Fibroblast of lung (primary cell): ENCODE data around the gene CTDSP1. TPM values are rescaled to one million over a fixed set of nuclear protein-coding genes. Genes with fewer than 3 reads are reported as not detected.

Experiments
- DNase-seq, 2 donors: peaks; one replicate each; pipeline versions ENCODE4 v3.0.0 to v3.0.0-alpha.2; 2010; ENCODE audit warnings: low read depth in 2 of 2
- H2AFZ ChIP-seq: 2 replicates; pipeline ENCODE4 v1.5.1; 2012; ENCODE audit warnings: low read length, control low read depth, inconsistent platforms
- H3K27ac ChIP-seq: 2 replicates; pipeline ENCODE4 v1.5.1; 2011; ENCODE audit warnings: low read length, control low read depth; ENCODE audit not compliant: insufficient read depth
- H3K27me3 ChIP-seq: 2 replicates; pipeline ENCODE4 v1.5.1; 2011; ENCODE audit warnings: mild to moderate bottlenecking, low read length; ENCODE audit not compliant: control insufficient read depth, insufficient read depth
- H3K36me3 ChIP-seq: 2 replicates; pipeline ENCODE4 v1.5.1; 2011; ENCODE audit warnings: low read length; ENCODE audit not compliant: control insufficient read depth, insufficient read depth
- H3K4me1 ChIP-seq: 2 replicates; pipeline ENCODE4 v1.5.1; 2011; ENCODE audit warnings: low read length; ENCODE audit not compliant: control insufficient read depth, insufficient read depth; ENCODE audit errors: extremely low read depth
- H3K4me2 ChIP-seq: 2 replicates; pipeline ENCODE4 v1.5.1; 2011; ENCODE audit warnings: low read length, control low read depth; ENCODE audit not compliant: insufficient read depth; ENCODE audit errors: extremely low read depth
- H3K4me3 ChIP-seq, 4 experiments: fragments of 200-600 bp in 1 of 4; sonication (generic) in 1 of 4; replicated peaks in 1 of 4; 2 replicates each; pipeline ENCODE4 v1.5.1; 2011 to 2016; ENCODE audit warnings: low read length in 4 of 4, low read depth in 3 of 4, mild to moderate bottlenecking in 3 of 4, control low read depth in 2 of 4, inconsistent platforms in 1 of 4, mixed read lengths in 1 of 4; ENCODE audit not compliant: insufficient read depth in 1 of 4; ENCODE audit errors: control extremely low read depth in 1 of 4
- H3K79me2 ChIP-seq: 2 replicates; pipeline ENCODE4 v1.5.1; 2012; ENCODE audit warnings: mild to moderate bottlenecking, low read length, inconsistent platforms; ENCODE audit not compliant: control insufficient read depth, insufficient read depth
- H3K9ac ChIP-seq: 2 replicates; pipeline ENCODE4 v1.5.1; 2011; ENCODE audit warnings: mild to moderate bottlenecking, low read length, control low read depth; ENCODE audit not compliant: insufficient read depth
- H3K9me3 ChIP-seq: 2 replicates; pipeline ENCODE4 v1.5.1; 2012; ENCODE audit warnings: low read depth, low read length; ENCODE audit not compliant: control insufficient read depth, insufficient read depth
- H4K20me1 ChIP-seq: 2 replicates; pipeline ENCODE4 v1.5.1; 2011; ENCODE audit warnings: low read length; ENCODE audit not compliant: control insufficient read depth, insufficient read depth; ENCODE audit errors: extremely low read depth
- CTCF ChIP-seq, 2 donors: IDR thresholded peaks in 1 of 2; conservative IDR thresholded peaks in 1 of 2; 1 replicate in 1 of 2; 2 replicates in 1 of 2; pipeline ENCODE4 v1.5.1; 2011 to 2012; ENCODE audit warnings: low read length in 2 of 2, control low read depth in 1 of 2, inconsistent platforms in 1 of 2, low read depth in 1 of 2, mild to moderate bottlenecking in 1 of 2
- EZH2 ChIP-seq: IDR thresholded peaks from 2 replicates; pipeline ENCODE4 v1.5.1; 2012; ENCODE audit warnings: low read length, control low read depth, mild to moderate bottlenecking; ENCODE audit errors: missing control alignments
- polyA plus RNA-seq, 2 donors: library from polyadenylated mRNA; depleted of rRNA in 1 of 2; stranded (reverse) in 1 of 2; unstranded in 1 of 2; fragments of >200 nt; gene quantifications; 2 replicates each; pipeline ENCODE4 v1.2.1, GENCODE V29; 2011 to 2012; ENCODE audit warnings: missing spikeins in 1 of 2
- total RNA-seq: library from RNA; depleted of rRNA; stranded (reverse); fragments of >200 nt; gene quantifications from 2 replicates; pipeline ENCODE4 v1.2.1, GENCODE V29; 2014

The CTDSP1 gene
- total and polyA plus RNA-seq, 2 donors (not counting 1 experiment from before 2014, with no cell fraction given), result 45.4 to 69.6 TPM

GRCh38 chr2:218371983-218372350 lies 27.7 kb upstream of the CTDSP1 start:
- Histone ChIP-seq H3K79me2 (no peaks in the 10 kb centered on the region), H3K4me1 (peaks cover 2% of the 10 kb centered on the region), H3K4me2 (no peak overlapping the region), H3K4me3 (no peak overlapping the region), H4K20me1 (no peaks in the 10 kb centered on the region), H3K36me3 (no peaks in the 10 kb centered on the region), H3K27me3 (no peaks in the 10 kb centered on the region), H3K9ac (no peak overlapping the region), H3K27ac (no peak overlapping the region), H3K9me3 (no peaks in the 10 kb centered on the region), H2AFZ (no peak overlapping the region)
- TF ChIP-seq EZH2 (no peak), CTCF (conservative IDR thresholded peaks at IDR 0.05 in 1 of 2, IDR thresholded peaks at IDR 0.05 in 1 of 2; ENCODE audit: low read depth in 1 of 2, low read length in 2 of 2) (no peak)
- DNase-seq, result no peak

- H3K4me3 ChIP-seq, result no peak overlapping the region
- H3K9ac ChIP-seq, result no peak overlapping the region
- H3K27ac ChIP-seq, result no peak overlapping the region
- no peaks in the 10 kb centered on the region for H3K9me3 ChIP-seq
- no peak for TF ChIP-seq EZH2
- TF ChIP-seq CTCF (conservative IDR thresholded peaks at IDR 0.05 in 1 of 2, IDR thresholded peaks at IDR 0.05 in 1 of 2; ENCODE audit: low read depth in 1 of 2, low read length in 2 of 2), result no peak
- H3K79me2 ChIP-seq, result no peaks in the 10 kb centered on the region
- peaks cover 2% of the 10 kb centered on the region for H3K4me1 ChIP-seq
- no peaks in the 10 kb centered on the region for H4K20me1 ChIP-seq
- no peak for DNase-seq
- H2AFZ ChIP-seq, result no peak overlapping the region
- no peaks in the 10 kb centered on the region for H3K36me3 ChIP-seq
- peaks cover 3% of the 10 kb centered on the region for H3K27me3 ChIP-seq
- H3K4me2 ChIP-seq, result no peak overlapping the region
Measured at GRCh38 chr2:218374795-218375194, 24.9 kb upstream of the CTDSP1 start.

- H3K27ac ChIP-seq, result no peak overlapping the region
- H3K27me3 ChIP-seq, result peaks cover 3% of the 10 kb centered on the region
- H2AFZ ChIP-seq, result no peak overlapping the region
- no peak overlapping the region for H3K4me3 ChIP-seq
- no peaks in the 10 kb centered on the region for H3K79me2 ChIP-seq
- H3K36me3 ChIP-seq, result no peaks in the 10 kb centered on the region
- no peak for TF ChIP-seq CTCF (conservative IDR thresholded peaks at IDR 0.05 in 1 of 2, IDR thresholded peaks at IDR 0.05 in 1 of 2; ENCODE audit: low read depth in 1 of 2, low read length in 2 of 2)
- no peak for TF ChIP-seq EZH2
- H3K9ac ChIP-seq, result no peak overlapping the region
- no peaks in the 10 kb centered on the region for H3K9me3 ChIP-seq
- DNase-seq, result peak; percentile 33 to 81
- no peak overlapping the region for H3K4me2 ChIP-seq
- H3K4me1 ChIP-seq, result peaks cover 2% of the 10 kb centered on the region
- no peaks in the 10 kb centered on the region for H4K20me1 ChIP-seq
Measured at GRCh38 chr2:218375212-218375611, 24.5 kb upstream of the CTDSP1 start.
